GM18870 (cell line): ENCODE data around the gene CPS1.

Experiments
- ATAC-seq: cut with Tn5 transposase; IDR thresholded peaks from one replicate; pipeline ENCODE4 v1.9.1; 2021; ENCODE audit warnings: moderate library complexity; ENCODE audit not compliant: unreplicated experiment

CPS1 gene

DNA sequence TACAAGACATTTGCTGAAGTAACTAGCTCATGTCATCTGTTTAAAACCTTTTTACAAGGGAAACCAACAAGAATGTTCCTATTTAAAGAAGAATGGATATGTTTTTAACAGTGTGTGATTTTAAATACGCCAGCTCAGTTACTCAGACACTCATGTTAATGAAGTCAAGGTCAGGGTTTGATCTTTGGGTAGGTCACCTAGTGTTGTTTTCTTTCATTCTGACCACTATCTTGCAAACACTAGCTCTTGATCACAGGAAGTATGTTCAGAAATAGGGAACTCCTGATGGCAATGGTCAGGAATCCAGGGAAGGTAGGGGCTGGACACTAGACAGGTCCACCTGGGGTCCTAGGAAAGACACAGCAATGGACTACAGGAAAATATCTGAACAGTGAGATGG is 116.7 kb downstream of the CPS1 start:
- ATAC-seq: no peak

DNA sequence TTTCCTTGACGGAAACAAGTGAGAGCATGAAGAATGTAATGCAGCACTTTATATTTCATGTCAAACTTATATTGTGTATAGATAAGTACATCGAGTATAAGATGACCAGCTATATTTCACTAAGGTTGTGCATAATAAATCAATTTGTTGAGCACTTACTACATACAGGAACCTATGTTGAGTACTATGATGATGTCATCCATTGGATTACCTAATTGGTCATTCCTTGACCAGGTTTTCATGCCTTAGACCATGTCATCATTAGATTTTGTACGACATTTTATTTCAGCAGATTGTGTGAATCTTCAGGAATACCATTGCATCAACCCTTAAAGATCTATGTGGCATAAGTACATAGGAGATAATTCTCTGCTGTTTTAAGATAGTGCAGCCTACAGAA is 119.7 kb downstream of the CPS1 start:
- no peak for ATAC-seq

DNA sequence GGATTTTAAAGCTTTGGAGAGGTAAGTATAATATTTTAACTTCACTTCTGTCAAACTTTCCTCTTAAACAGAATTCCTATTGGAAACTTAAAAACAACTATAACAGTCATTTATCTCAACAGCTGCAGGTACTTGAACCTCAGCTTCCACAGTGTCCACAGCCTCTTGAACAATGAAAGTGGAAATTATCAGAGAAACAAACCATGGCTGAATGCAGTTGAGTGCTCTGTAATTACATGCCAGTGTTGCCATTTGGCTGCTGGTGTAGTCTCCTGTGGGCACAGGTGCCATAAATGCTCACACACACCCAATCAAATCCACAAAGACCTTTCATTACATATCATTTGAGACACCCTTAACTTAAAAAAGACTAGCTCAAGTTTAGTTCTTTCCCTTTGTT is 125.1 kb downstream of the CPS1 start:
- no peak for ATAC-seq

DNA sequence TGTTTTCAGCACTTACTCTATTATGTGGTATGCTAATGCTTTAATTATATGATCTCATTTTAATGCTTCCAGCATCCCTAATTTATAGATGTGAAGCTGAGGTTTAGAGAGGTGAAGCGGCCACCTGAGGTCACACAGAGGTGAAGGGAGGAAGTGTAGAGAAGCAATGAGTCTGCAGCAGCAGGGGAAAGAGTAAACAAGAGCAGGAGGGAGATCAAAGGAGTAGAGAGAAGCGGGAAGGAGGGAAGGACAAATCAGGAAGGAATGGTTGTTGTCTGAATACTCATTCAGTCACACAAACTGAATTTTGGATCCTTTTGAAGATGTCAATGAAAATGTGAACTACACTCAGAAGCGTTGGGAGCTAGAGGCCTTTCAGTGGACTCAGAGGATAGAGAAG is 130.0 kb downstream of the CPS1 start:
- no peak for ATAC-seq

DNA sequence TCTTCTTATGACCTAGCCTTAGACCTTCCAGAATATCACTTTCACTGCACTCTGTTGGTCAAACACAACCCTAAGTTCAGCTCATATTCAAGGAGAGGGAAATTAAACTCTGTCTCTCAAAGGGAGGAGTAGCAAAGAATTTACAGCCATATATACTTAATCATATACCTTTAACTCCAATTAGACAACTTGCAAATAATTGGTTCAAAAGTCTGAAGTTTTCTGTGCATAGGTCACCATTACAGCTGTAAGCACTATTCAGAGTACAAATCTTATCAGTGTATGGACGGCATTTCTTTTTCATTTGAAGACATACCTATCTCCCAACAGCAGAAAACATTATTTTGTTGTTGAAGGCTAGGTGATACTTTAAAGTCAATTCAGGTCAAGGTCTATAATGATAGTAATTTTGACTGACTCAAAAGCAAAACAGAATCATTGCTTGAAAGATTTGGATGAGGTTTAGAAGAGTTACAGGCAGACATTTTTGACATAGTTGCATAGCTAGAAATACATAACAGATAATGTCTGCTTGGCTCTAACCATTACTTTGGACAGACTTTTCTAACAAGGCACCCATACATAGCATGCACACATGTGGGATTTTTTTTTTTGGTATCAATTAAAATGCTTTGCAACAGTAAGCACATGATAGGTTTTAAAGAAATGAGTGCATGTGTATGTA is 131.5 kb downstream of the CPS1 start:
- ATAC-seq: no peak

DNA sequence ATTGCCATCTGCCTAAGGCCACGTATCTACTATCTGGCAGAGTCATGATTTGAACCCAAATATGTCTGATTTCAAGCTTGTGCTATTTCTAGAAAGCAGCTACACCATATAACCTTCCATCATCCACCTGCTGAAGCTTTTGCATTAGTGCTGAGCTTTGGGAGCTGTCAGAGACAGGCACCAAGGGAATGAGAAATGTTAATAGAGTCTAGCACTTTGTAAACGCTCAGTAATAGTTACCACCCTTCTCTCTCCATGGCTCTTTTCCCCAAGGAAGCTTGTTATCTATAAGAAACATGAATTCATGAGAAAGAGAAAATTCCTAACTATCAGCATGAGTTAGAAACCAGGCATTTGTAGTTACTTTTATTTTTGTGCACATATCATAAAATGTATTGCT is 151.5 kb downstream of the CPS1 start:
- no peak for ATAC-seq

DNA sequence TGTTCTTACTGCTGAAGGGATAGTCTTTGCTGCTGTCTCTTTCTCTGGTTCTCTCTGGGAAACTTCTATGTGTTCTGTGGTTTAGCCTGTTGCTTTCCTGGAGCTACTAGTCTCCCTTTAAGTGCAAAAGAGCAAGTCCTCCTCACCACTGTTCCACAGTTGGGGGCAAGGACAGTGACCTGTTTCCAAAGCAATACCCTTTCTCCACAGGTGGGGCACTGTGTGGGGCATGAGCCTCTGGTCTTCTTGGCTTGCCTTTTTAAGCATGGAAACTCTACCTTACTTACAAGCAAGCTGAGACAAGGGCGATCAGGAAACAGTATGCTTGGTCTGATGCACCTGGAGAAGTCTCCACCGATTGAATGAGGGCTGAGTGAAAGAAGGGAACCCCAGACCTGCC is 156.7 kb downstream of the CPS1 start:
- ATAC-seq: no peak

DNA sequence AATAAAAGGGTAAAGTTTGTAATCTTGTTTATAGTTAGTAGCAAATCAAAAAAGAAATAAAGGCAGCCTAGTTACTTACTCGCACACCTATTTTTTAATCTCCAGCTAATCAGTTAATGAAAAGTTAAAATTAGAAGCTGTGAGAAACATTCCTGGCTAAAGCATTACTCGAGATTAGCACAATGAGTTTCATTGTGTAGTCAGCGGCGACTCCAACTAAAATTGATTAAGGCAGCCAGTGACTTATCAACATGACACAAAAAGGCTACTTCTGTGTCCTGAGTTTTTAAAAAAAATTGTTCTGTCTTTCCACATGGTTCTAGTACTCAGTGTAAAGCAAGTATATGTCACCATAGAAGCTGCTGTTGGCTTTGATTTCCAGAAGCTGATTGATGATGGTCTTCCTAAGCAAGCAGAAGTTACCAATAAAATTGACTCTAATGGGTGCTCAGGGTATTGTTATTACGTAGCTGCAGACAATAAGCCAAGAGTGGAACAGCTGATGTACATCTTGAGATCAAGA is 159.2 kb downstream of the CPS1 start:
- no peak for ATAC-seq

DNA sequence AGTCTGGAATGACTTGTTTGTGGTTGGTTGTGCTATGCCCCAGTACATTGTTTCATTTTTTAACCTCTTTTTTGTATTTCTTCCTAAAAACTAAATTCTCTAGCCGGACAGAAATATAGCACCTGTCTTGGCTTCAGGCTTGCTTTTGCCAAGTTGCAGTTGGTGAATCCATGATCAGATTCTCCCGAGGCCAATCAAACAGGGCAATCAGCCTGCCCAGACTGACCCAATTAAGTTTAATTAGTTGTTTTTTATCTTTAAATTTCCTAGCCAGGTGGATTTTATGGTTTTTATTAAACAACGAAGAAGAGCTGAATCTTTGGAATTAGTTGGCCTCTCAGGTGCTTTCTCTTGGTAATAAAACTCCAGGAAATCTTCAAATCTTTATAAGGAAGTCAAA is 162.1 kb downstream of the CPS1 start:
- ATAC-seq: no peak

DNA sequence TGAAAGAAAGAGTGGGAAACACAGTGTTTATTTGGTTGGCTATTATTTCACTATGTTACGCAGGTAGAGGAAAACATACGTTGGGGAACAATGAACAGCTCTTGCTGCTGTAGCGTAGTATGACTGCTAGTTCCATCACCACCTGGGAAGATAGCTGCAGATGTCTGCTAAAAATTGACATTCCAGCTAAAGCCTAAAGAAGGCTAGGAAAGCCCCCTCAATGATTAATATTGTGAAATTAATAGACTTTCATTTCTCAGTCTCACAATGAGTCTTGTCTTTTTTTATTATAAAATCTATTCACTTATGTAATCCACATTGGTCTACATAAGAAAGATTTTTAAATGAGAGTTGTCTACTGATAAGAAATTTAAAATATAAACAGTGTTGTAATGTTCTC is 165.7 kb downstream of the CPS1 start:
- no peak for ATAC-seq

DNA sequence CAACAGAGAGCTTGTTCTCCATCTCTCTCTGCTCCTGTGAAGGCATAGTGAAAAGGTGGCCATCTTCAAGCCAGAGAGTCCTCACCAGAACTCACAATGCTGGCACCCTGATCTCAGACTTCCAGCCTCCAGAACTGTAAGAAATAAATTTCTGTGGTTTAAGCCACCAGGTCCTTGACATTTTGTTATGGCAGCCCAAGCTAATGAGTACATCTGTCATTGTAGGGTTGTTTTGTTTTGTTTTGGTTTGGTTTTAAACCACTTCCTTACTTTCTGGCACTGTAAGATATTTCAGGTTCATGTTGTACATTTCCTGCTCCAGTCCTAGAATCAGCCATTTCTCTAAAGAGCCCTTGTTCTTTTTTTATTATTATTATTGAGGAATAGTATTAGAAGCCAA is 171.2 kb downstream of the CPS1 start:
- no peak for ATAC-seq
